Liver (tissue), 9 donors: Measurements from ENCODE around the gene ZNF816. TPM values are rescaled to one million over a fixed set of nuclear protein-coding genes. Genes with fewer than 3 reads are reported as not detected.
"Not testable (repeated sequence)": the region's sequence is repeated elsewhere in the genome, so short reads cannot be mapped to it uniquely, and the experiment has no call there.

ENCODE experiments used
- DNase-seq: peaks from one replicate; pipeline ENCODE4 v3.0.0-alpha.2; 2017; ENCODE audit warnings: low spot score
- H3K27ac ChIP-seq, 2 donors: one replicate each; pipeline ENCODE4 v1.7.0; 2013; ENCODE audit warnings: inconsistent platforms in 2 of 2, low read length in 2 of 2, control low read depth in 1 of 2, low read depth in 1 of 2, mild to moderate bottlenecking in 1 of 2
- H3K27me3 ChIP-seq, 4 donors: one replicate each; pipeline versions ENCODE4 v1.6.1 to v1.7.0; 2013; ENCODE audit warnings: low read length in 3 of 4, inconsistent platforms in 1 of 4, mild to moderate bottlenecking in 1 of 4, moderate library complexity in 1 of 4; ENCODE audit not compliant: control insufficient read depth in 4 of 4, insufficient read depth in 4 of 4
- H3K36me3 ChIP-seq, 4 donors: one replicate each; pipeline versions ENCODE4 v1.6.1 to v1.7.0; 2013; ENCODE audit warnings: low read length in 3 of 4, mild to moderate bottlenecking in 3 of 4, low read depth in 1 of 4, moderate library complexity in 1 of 4; ENCODE audit not compliant: control insufficient read depth in 4 of 4, insufficient read depth in 3 of 4
- H3K4me1 ChIP-seq, 4 donors: one replicate each; pipeline versions ENCODE4 v1.6.1 to v1.7.0; 2013; ENCODE audit warnings: low read length in 3 of 4, mild to moderate bottlenecking in 3 of 4, moderate library complexity in 1 of 4; ENCODE audit not compliant: control insufficient read depth in 4 of 4, insufficient read depth in 4 of 4
- H3K4me3 ChIP-seq, 3 donors: one replicate each; pipeline versions ENCODE4 v1.6.1 to v1.7.0; 2013; ENCODE audit warnings: low read length in 3 of 3, control low read depth in 1 of 3, low read depth in 1 of 3, mild to moderate bottlenecking in 1 of 3
- H3K9ac ChIP-seq, 2 donors: one replicate each; pipeline ENCODE4 v1.7.0; 2013; ENCODE audit warnings: low read length in 2 of 2, mild to moderate bottlenecking in 2 of 2, moderate library complexity in 2 of 2, control low read depth in 1 of 2, low read depth in 1 of 2
- H3K9me3 ChIP-seq, 4 donors: one replicate each; pipeline versions ENCODE4 v1.6.1 to v1.7.0; 2013; ENCODE audit warnings: low read length in 3 of 4; ENCODE audit not compliant: control insufficient read depth in 4 of 4
- ATF3 ChIP-seq: IDR thresholded peaks from 2 replicates; pipeline ENCODE4 v1.6.1; 2016; ENCODE audit warnings: antibody characterized with exemption
- CTCF ChIP-seq: fragments of 150-350 bp; IDR thresholded peaks from 2 replicates; pipeline ENCODE4 v1.5.1; 2017; ENCODE audit warnings: improper control_type of control experiment, low read depth, low read length; ENCODE audit not compliant: missing input control
- FOXA1 ChIP-seq: IDR thresholded peaks from 2 replicates; pipeline ENCODE4 v1.6.1; 2016; ENCODE audit warnings: antibody characterized with exemption
- JUND ChIP-seq, 2 donors: IDR thresholded peaks; 2 replicates each; pipeline ENCODE4 v1.6.1; 2016; ENCODE audit warnings: antibody characterized with exemption in 2 of 2
- REST ChIP-seq: IDR thresholded peaks from 2 replicates; pipeline ENCODE4 v1.6.1; 2016; ENCODE audit warnings: antibody characterized with exemption, mild to moderate bottlenecking
- TAF1 ChIP-seq: conservative IDR thresholded peaks from 2 replicates; pipeline ENCODE4 v1.6.1; 2016; ENCODE audit warnings: antibody characterized with exemption, mild to moderate bottlenecking
- ZBTB33 ChIP-seq: IDR thresholded peaks from 2 replicates; pipeline ENCODE4 v1.6.1; 2016; ENCODE audit warnings: antibody characterized with exemption
- WGBS: extraction: QIAGEN DNeasy Blood & Tissue Kit; methylation state at CpG from one replicate; pipeline ENCODE4 v1.1.7; 2013; 5-methylcytosine and 5-hydroxymethylcytosine counted together
- polyA plus RNA-seq, 2 donors: library from polyadenylated mRNA; stranded (reverse) in 1 of 2; unstranded in 1 of 2; fragments of 200-250 nt in 1 of 2; fragments of >200 nt in 1 of 2; fragmentation: Nextera tagmentation in 1 of 2; extraction: Ambion mirVana in 1 of 2; gene quantifications; one replicate each; pipeline versions ENCODE4 v1.2.1 to v1.2.3, GENCODE V29; 2013 to 2015
- total RNA-seq, 2 donors: library from RNA; depleted of rRNA; stranded (reverse); fragments of >200 nt; gene quantifications; one replicate each; pipeline ENCODE4 v1.2.3, GENCODE V29; 2014
- donor health status: healthy.
- donor health status: healthy.
- donor health status: healthy.
- donor health status: healthy.
- donor health status: healthy.

The ZNF816 gene
- total and polyA plus RNA-seq, 4 donors = 0.93 to 6.5 (median 1.7) TPM

GRCh38 chr19:52941941-52942385 is 20.7 kb downstream of the ZNF816 start:
- Histone ChIP-seq H3K36me3 (no peaks in the 10 kb centered on the region), H3K27ac (no peak overlapping the region), H3K4me1 (peaks cover 0 to 2% (median 0%) of the 10 kb centered on the region in 4 donors), H3K9me3 (peaks cover 5 to 24% (median 9%) of the 10 kb centered on the region in 4 donors), H3K9ac (peak overlapping the region in 1 of 2 donors; percentile 76), H3K4me3 (peak overlapping the region; percentile 20 to 78 (median 70)), H3K27me3 (no peaks in the 10 kb centered on the region)
- TF ChIP-seq TAF1 = no peak
- TF ChIP-seq ZBTB33 = no peak
- TF ChIP-seq FOXA1 = no peak
- TF ChIP-seq CTCF = no peak
- no peak for TF ChIP-seq JUND (IDR thresholded peaks at IDR 0.05)
- TF ChIP-seq REST = no peak
- TF ChIP-seq ATF3 = no peak
- WGBS = 1% methylated on average over 26 of the region's 26 CpGs
- peak; percentile 49 for DNase-seq

GRCh38 chr19:52941523-52941922 is 21.2 kb downstream of the ZNF816 start:
- H3K4me3 ChIP-seq = peak overlapping the region in 2 of 3 donors; percentile 70 to 78
- H3K27me3 ChIP-seq, H3K27ac ChIP-seq, H3K36me3 ChIP-seq, DNase-seq, H3K4me1 ChIP-seq: not testable (repeated sequence)
- H3K9me3 ChIP-seq = peaks cover 2 to 22% (median 8%) of the 10 kb centered on the region in 4 donors
- H3K9ac ChIP-seq = peak overlapping the region in 1 of 2 donors; percentile 22
- 51% methylated on average over 2 of the region's 2 CpGs for WGBS

- H3K4me1 ChIP-seq, DNase-seq: not testable (repeated sequence)
These were observed 21.8 kb downstream of the ZNF816 start for GRCh38 chr19:52940905-52941304.

More at GRCh38 chr19:52940905-52941304, 21.8 kb downstream of the ZNF816 start:
- WGBS = 88% methylated on average over 5 of the region's 5 CpGs
- not testable (repeated sequence) for H3K27me3 ChIP-seq, H3K27ac ChIP-seq, H3K4me3 ChIP-seq, H3K36me3 ChIP-seq, H3K9ac ChIP-seq
- peaks cover 2 to 19% (median 6%) of the 10 kb centered on the region in 4 donors for H3K9me3 ChIP-seq
